ENCODE data around the gene SLC35F4.

DNA sequence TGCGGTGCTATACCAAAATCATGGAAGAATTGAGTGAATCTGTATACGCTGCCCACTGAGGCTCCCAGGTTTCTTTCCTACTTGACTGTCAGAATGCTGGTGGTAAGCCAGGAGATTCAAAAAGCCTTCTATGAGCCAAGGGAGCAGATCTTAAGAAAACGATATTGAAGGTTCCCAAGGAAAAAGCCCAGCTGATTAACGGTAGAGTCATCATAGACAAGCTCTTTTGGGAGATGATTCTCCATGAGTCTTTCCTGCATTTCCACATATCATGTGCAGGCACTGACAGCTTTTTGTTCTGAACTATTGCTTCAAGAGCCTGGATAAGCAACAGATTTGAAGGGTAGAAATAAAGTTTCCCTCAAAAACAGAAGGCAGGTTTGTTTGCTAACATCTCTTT lies 17.5 kb downstream of the SLC35F4 start:
- TF ChIP-seq, protein P1, sequence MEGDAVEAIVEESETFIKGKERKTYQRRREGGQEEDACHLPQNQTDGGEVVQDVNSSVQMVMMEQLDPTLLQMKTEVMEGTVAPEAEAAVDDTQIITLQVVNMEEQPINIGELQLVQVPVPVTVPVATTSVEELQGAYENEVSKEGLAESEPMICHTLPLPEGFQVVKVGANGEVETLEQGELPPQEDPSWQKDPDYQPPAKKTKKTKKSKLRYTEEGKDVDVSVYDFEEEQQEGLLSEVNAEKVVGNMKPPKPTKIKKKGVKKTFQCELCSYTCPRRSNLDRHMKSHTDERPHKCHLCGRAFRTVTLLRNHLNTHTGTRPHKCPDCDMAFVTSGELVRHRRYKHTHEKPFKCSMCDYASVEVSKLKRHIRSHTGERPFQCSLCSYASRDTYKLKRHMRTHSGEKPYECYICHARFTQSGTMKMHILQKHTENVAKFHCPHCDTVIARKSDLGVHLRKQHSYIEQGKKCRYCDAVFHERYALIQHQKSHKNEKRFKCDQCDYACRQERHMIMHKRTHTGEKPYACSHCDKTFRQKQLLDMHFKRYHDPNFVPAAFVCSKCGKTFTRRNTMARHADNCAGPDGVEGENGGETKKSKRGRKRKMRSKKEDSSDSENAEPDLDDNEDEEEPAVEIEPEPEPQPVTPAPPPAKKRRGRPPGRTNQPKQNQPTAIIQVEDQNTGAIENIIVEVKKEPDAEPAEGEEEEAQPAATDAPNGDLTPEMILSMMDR (conservative IDR thresholded peaks at IDR 0.05; ENCODE audit: low read length): no peak
- TF ChIP-seq EZH2phosphoT487 (IDR thresholded peaks at IDR 0.05; ENCODE audit: borderline replicate concordance): no peak
